IMR-90 (cell line): ENCODE data around the gene HMX2.

Source experiments
- BHLHE40 ChIP-seq: fragments of 150-350 bp; IDR thresholded peaks from 2 replicates; pipeline ENCODE4 v1.6.1; 2016; ENCODE audit warnings: mild to moderate bottlenecking, low read depth, low read length
- CEBPB ChIP-seq: IDR thresholded peaks from 2 replicates; pipeline ENCODE4 v1.6.1; 2012; ENCODE audit warnings: low read depth, low read length, improper control_type of control experiment
- FOS ChIP-seq: fragments of 150-350 bp; IDR thresholded peaks from 2 replicates; pipeline ENCODE4 v1.6.1; 2016; ENCODE audit warnings: low read depth, low read length
- MAFK ChIP-seq: IDR thresholded peaks from 2 replicates; pipeline ENCODE4 v1.6.1; 2012; ENCODE audit warnings: low read depth, low read length, improper control_type of control experiment
- MAZ ChIP-seq: IDR thresholded peaks from 2 replicates; pipeline ENCODE4 v1.6.1; 2012; ENCODE audit warnings: low read depth, mild to moderate bottlenecking, low read length, improper control_type of control experiment, moderate library complexity, borderline replicate concordance
- MXI1 ChIP-seq: IDR thresholded peaks from 2 replicates; pipeline ENCODE4 v1.6.1; 2012; ENCODE audit warnings: low read depth, mild to moderate bottlenecking, low read length, moderate library complexity, borderline replicate concordance
- POLR2A ChIP-seq: IDR thresholded peaks from 2 replicates; pipeline ENCODE4 v1.6.1; 2012; ENCODE audit warnings: mild to moderate bottlenecking, low read depth, low read length
- RAD21 ChIP-seq: IDR thresholded peaks from 2 replicates; pipeline ENCODE4 v1.6.1; 2012; ENCODE audit warnings: low read length, improper control_type of control experiment
- RFX5 ChIP-seq: IDR thresholded peaks from 2 replicates; pipeline ENCODE4 v1.8.0; 2012; ENCODE audit warnings: low read depth, mild to moderate bottlenecking, low read length, moderate library complexity
- SMC3 ChIP-seq: fragments of 150-350 bp; IDR thresholded peaks from 2 replicates; pipeline ENCODE4 v1.6.1; 2016; ENCODE audit warnings: low read depth, mild to moderate bottlenecking, antibody characterized with exemption, low read length, moderate library complexity
- TF ChIP-seq, protein P1 (sequence below): conservative IDR thresholded peaks from 2 replicates; pipeline ENCODE4 v1.5.1; 2012; ENCODE audit warnings: mild to moderate bottlenecking, low read depth, low read length, improper control_type of control experiment
- TF ChIP-seq, protein P2 (sequence below): fragments of 150-350 bp; IDR thresholded peaks from 2 replicates; pipeline ENCODE4 v1.6.1; 2016; ENCODE audit warnings: low read depth, mild to moderate bottlenecking, low read length, moderate library complexity, borderline replicate concordance

GRCh38 chr10:123153486-123154091 is 5.7 kb downstream of the HMX2 start:
- TF ChIP-seq, protein P1, sequence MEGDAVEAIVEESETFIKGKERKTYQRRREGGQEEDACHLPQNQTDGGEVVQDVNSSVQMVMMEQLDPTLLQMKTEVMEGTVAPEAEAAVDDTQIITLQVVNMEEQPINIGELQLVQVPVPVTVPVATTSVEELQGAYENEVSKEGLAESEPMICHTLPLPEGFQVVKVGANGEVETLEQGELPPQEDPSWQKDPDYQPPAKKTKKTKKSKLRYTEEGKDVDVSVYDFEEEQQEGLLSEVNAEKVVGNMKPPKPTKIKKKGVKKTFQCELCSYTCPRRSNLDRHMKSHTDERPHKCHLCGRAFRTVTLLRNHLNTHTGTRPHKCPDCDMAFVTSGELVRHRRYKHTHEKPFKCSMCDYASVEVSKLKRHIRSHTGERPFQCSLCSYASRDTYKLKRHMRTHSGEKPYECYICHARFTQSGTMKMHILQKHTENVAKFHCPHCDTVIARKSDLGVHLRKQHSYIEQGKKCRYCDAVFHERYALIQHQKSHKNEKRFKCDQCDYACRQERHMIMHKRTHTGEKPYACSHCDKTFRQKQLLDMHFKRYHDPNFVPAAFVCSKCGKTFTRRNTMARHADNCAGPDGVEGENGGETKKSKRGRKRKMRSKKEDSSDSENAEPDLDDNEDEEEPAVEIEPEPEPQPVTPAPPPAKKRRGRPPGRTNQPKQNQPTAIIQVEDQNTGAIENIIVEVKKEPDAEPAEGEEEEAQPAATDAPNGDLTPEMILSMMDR, result no peak
- no peak for TF ChIP-seq RFX5
- TF ChIP-seq, protein P2, sequence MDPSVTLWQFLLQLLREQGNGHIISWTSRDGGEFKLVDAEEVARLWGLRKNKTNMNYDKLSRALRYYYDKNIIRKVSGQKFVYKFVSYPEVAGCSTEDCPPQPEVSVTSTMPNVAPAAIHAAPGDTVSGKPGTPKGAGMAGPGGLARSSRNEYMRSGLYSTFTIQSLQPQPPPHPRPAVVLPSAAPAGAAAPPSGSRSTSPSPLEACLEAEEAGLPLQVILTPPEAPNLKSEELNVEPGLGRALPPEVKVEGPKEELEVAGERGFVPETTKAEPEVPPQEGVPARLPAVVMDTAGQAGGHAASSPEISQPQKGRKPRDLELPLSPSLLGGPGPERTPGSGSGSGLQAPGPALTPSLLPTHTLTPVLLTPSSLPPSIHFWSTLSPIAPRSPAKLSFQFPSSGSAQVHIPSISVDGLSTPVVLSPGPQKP, result no peak
- TF ChIP-seq RAD21, result no peak
- no peak for TF ChIP-seq MAFK
- TF ChIP-seq FOS, result no peak
- no peak for TF ChIP-seq POLR2A
- no peak for TF ChIP-seq SMC3
- no peak for TF ChIP-seq MAZ
- no peak for TF ChIP-seq CEBPB
- TF ChIP-seq MXI1, result no peak
- no peak for TF ChIP-seq BHLHE40
